GM19468 (cell line): ENCODE results near the gene LAMTOR3.

ENCODE experiments used
- ATAC-seq: cut with Tn5 transposase; IDR thresholded peaks from one replicate; pipeline ENCODE4 v1.9.1; 2021; ENCODE audit warnings: mild to moderate bottlenecking, moderate library complexity, moderate number of reproducible peaks; ENCODE audit not compliant: unreplicated experiment; ENCODE audit errors: extremely low read depth

LAMTOR3 gene

DNA sequence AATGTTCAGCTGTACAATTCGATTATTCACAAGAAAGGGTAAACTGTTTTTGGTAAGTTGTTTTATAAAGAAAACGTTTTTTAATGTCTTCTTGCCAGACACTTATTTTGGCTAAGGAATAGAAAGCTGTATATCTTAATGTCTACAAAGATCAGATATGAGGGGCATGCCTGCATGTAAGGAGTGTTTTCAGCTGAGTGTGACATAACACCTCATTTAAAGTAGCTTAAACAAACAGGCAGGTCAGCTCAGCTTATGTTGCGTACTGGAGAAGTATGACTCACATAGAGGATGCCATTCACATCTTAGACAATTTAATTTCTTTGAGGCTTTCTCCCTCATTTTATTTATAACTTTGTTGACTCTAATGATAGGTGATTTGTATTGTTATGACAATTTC, 30.4 kb downstream of the LAMTOR3 start:
- ATAC-seq, result no peak

DNA sequence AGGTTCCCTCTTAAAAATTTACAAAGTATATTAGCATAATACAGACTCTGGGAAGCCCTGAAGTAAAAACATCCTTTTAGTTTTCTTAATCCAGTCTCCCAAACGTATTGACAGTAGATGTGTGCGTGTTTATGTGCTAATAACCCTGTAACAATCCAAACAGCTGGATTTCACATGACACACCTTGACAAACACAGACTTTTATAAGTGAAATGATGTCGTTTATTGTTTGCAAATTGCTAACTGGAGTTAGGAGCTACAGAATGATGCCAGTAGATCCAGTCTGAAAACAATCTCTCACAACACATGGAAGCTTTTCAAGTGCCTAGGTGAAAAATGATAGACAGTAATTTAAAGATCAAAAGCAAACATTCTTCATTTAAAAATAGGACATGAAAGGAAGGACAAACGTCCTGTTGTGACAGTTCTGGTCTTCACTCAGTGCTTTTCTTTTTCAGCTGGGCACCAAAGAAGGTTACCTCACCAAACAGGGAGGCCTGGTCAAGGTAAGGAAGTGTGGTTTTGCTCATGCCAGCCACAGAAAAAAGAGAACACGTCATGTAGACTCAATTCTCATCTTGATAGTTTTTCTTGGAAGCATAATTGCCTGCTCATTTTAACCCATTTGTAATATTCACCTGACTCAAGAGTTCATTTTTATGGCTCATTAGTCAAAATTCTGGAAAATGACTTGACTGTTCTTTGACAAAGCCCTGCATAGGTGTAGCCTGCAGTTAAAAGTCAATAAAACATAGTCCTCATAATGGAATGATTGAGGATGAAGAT, 32.9 kb downstream of the LAMTOR3 start:
- ATAC-seq, result peak; percentile 19

DNA sequence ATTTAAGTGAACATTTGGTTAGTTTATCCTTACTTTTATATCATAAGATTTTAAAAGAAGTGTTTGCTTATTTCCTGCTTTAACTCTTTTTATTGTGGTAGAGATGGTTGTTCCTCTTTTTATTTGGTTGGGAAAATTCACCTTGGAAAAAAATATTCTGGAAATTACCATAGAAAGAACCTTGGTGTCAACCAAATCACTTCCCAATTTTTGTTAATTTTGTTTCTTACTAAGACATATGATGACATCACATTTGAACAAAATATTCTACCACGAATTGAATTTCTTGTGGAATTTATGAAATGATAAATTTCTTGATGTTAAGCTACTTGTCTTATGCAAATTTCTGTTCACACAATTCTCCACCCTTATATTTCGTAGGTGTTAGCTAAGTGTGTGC, 33.7 kb downstream of the LAMTOR3 start:
- ATAC-seq, result no peak

DNA sequence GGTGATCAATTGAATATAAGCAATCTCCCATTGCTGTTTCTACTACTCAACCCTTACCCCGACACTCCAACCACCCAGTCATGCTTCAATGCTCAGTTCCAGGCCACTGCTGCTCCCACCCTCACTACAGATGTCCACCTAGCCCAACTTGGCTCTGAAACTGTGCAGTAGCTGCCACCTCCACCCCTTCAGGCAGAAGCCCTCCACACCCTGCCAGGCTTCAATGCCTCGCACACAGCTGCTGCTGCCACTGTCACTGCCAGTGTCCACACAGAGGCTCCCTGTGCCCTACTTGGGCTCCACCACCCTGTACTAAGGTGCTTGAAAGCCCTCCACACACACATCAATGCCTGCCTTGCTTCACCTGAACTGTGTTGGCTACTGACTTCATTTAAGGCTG, 34.6 kb downstream of the LAMTOR3 start:
- peak; percentile 40 for ATAC-seq

DNA sequence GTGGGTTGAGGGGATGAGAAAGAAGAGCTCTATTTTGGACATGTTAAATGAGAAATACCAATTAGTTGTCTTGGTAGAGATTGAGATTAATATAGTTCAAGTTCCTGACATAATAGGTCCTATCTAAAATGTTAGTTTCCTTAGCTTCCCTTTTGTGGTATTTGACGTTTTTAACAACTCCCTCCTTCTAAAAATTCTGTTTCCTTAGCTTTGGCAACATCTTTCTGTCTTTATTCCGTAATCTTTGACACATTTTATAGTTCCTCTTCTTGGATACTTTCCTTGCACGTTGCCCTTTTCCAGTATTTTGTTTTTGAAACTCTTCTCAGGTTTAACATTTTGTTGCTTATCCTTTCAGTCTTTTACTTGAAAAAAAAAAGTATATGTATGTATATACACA, 36.9 kb downstream of the LAMTOR3 start:
- ATAC-seq, result no peak

DNA sequence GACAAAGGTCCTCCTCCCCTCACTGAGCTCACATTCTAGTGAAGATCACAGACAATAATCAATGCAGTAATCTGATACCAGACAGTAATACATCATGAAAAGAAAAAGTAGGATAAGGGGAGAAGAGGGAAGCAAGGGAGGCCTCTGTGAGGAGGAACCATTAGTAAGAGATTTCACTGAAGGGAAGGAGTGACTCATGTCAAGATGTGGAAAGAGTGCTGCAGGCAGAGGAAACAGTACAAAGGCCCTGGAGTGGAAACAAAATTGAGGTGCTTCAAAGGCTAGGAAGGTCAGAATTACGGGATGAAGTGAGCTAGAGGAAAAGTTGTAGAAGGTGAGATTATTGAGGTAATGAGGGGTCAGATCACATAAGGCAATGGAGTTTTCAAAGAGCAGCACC, 38.1 kb downstream of the LAMTOR3 start:
- ATAC-seq, result no peak

DNA sequence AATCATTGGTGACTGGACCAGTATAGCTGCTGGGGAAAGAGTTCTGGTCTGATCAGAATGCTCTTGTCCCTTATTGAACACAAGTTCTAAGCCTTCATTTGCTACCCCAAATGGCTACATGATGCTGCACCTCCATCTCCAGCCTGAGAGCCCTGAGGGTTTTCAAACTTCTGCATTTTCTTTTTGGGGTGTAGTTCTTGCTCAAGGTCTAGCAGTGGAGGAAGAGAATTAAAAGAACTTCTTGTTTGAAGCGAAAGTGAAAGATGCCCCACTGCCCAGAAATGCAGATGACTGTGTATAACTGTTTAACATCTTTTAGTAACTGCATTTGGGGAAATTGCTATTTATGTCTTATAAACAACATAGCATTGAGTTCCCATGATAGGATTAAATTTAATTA, 38.5 kb downstream of the LAMTOR3 start:
- ATAC-seq, result peak; percentile 26

DNA sequence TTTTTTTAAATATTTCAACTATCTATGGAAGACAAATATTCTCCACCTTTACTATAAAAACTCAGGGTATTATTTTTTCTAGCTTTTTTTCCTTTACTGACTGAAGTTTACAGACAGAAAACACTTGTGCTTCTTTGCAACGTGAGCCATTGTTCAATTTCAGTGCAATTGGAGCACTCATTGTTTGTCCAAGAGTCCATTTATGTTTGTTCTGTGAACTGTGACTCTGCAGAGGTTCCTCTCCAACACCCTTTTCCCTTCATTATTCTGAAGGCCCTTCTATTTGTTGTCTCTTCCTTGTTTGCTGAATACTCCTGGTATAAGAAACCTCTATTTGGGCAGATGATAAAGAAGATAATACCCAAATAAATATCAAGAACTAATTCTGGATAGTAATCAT, 40.2 kb downstream of the LAMTOR3 start:
- ATAC-seq, result no peak

DNA sequence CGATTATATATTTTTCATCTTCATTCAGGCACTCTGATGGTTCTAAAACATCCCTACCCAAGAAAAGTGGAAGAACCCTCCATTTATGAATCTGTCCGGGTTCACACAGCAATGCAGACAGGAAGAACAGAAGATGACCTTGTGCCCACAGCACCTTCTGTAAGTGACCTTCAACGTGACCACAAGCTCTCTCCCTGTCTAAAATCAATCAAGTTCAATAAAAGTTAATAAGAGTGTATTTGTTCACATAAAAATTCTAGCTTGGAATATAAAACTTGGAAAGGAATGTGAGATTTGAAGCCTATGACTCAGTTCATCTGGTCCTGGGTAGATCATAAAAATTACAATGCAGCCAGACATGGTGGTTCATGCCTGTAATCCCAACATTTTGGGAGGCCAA, 41.0 kb downstream of the LAMTOR3 start:
- no peak for ATAC-seq

DNA sequence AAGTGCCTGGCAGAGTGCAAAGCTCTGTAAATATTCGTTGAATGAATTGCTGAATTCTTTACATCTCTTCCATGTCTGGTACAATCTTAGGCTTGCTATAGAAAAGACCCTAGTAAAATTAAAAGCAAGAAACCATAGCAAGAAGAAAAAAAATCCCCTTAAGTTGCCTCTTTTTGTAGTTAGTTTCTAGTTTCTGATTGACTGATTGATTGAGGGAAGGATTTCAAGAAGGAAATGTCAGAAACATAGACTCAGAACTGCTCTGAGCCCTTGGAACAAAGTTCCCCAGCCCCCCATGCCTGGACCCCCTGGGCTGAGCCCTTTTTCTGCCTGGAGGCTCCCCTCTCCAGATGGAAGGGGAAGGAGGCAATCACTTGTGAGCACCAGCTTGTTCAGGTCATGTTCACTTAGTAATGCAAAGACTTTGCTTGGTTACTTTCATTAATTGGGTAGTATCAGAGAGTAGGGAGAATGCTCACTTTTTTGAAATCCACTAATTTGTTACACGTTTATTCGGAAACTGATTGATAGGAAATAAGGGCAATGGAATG, 42.0 kb downstream of the LAMTOR3 start:
- ATAC-seq, result no peak

DNA sequence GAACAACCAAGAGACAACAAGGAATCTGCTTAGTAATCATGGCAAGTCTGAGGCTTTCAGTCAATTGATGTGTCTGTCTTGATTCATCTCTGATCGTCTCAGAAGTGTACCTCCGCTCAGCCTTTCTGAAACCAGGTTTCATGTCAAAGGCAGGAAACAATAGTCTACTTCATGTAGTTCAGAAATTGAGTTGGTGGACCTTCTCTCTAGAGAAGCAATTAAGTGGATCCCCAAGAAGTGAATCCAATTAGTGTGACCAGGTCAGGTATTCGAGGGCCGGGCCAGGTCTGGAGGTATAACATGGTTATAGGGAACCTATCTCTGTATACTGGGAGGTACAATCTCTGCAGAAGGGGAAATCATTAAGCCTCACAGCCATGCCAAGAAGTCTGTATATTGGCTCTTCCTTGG, 45.6 kb downstream of the LAMTOR3 start:
- ATAC-seq, result peak; percentile 7

DNA sequence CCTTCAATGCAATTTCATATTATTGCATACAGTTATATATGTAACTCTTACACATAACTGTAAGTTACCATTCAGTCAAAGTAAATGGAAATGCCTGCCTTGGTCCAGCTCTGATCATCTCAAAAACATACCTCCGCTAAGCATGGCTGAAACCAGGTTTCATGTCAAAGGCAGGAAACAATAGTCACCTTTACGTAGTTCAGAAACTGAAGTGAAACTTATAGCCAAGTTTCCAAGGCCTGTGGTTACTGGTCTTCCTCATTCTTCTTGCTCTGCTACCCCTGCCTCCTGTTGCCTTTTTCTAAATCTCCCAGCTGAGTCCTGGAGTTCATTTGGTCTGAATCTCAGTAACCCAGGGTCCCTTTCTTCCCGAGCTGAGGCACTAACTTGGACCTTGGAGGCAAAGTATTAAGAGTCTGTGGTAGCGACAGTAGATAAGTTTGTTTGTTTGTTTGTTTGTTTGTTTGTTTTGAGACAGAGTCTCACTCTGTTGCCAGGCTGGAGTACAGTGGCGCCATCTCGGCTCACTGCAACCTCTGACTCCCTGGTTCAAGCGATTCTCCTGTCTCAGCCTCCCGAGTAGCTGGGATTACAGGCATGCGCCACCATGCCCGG, 46.8 kb downstream of the LAMTOR3 start:
- peak; percentile 74 for ATAC-seq

DNA sequence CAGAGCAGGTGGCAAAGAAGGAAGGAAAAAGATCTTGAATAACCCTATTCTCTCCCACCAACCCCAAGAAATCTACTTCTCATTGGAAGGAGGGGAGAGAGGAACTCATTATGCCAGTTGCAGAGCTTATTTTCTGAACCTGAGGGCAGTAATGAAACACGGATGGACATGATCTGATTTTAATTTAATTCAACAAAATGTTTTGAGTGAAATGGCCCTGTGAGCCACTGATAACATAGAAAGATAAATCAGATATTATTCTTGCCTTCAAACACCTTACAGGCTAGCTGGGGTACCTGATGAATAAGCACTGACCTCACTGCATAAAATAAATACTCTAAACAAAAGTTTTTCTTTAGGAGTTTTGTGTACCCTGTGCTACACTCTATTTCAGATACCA, 47.3 kb downstream of the LAMTOR3 start:
- ATAC-seq, result no peak

DNA sequence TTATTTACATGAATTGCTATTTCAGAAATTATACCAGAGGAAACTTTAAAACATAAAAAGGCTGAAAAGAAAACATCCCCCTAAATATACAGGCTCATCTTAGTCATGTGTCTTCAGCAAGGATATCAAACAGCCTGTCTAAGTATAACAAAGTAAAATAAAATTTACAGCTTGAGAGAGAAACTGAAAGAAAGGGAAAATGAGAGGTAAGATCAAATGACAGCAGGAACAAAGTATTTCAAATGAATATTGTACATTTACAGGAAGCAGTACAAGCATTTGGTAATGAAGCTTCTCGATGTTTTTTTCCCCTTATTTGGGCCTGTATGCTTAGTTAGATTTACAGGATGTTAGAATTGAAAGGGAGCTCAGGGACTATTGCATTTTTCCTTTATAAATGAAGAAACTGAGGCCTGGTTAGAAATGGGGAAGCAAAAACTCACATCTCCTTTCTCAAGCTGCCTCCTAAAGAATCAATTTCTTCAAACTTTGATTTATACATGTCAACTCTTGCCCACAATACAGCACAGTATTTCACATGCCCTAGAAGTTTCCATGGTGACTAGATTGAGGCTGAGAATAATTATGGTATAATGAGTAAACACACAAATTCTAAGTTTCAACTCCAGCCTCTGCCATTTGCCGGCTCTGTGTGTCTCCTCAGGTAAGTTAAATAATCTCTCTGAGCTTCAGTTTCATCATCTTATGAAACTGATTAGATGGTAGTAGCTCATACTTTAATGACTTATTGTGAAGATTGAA, 48.3 kb downstream of the LAMTOR3 start:
- no peak for ATAC-seq

DNA sequence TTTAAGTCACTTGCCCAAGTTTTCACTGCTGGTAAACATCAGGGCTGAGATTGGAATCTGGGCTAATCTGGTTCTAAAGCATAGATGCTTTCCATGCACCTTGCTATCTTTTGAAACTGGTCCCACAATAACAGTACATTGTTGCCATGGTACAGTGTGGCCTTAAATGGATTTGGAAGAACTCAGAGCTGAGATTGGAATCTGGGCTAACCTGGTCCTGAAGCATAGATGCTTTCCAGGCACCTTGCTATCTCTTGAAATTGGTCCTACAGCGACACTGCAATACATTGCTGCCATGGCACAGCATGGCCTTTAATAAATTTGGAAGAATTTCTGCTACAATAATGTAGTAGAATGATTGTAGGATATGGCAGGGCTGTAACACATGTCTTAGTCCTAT, 49.0 kb downstream of the LAMTOR3 start:
- ATAC-seq, result no peak

DNA sequence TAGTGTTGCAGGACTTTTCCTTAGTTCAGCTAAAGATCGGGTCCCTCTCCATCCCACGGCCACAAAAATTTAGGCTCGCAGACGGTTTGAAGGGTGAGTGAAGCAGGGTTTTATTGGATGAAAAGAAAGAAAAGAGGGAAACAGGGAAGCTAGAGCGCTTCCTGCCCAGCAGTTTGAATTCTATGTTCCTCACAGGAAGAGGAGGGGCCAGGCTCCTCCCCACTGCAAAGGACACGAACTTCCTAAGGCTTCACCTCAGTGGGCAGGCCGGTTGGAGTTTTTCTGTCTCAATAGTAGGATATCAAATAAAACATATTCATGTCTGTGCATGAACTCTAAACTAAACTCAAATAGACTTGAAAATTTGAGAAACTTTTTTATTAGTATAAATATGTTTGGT, 50.2 kb downstream of the LAMTOR3 start:
- no peak for ATAC-seq

DNA sequence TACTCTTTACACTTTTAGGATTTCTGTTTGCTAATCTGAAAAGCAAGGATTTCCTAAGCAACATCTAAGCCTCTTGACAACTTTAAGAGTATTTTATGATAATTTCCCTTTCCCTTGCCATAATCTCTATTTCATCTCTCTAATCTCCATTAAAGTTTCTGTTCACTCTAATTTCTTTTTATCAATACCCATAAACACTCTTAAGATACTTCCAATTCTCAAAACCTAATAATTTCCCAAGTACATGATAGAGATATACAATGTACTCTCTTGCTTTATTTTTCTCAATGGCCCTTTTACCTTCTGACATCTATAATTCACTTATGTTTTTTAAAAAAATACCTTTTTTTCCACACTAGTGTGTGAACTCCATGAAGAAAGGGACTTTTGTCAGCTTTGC, 50.8 kb downstream of the LAMTOR3 start:
- no peak for ATAC-seq

DNA sequence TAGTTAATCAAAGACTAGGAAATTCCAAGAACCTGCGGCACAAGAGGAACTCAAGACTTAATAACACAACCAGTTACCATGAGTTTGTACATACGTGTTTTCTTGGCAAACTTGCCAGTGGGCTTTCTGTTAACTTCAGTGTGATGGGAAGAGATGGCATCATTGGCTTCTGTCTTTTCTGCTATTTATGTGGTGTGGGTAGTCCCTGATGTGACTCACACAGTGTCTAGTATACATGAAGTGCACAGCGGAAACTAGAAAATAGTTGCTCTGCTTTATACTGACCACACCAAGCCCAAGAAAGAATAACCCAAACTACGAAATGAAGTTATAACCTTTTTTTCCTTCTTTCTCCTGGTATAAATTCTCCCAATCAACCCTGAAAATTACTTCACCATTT, 53.1 kb downstream of the LAMTOR3 start:
- no peak for ATAC-seq

DNA sequence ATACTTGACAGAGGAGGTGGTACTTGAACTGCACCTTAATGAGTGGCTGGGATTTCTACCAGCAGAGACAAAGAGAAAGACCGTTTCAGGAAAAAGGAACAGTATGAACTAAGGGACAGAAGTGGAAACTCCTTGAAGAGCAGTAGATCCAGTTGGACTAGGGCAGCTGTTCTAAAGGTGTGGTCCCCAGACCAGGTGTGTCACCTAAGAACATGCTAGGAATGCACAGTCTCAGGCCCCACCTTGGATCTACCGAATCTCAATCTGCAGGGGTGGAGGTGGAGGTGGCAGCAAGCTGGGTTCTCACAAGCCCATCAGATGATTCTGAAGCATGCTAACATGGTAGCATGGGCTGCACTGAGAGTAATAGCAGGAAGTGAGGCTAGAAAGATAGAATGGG, 55.3 kb downstream of the LAMTOR3 start:
- no peak for ATAC-seq

DNA sequence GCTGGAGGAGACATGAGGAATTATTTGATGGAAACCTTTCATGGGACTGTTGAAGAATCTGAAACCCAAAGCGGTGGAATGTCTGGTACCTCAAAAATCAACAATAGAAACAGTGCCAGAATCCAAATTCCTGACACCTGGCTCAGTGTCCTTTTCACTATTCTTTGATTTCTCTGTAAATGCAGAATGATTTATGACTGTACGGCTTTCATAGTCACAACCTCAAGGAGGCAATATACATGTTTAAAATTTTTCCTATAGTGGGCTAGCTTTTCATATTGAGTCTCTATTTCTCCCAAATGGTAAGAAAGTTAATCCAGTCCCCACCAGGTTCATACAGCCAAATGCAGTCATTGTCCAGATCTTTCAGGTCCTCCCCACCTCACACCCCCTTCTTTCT, 58.3 kb downstream of the LAMTOR3 start:
- ATAC-seq, result no peak

DNA sequence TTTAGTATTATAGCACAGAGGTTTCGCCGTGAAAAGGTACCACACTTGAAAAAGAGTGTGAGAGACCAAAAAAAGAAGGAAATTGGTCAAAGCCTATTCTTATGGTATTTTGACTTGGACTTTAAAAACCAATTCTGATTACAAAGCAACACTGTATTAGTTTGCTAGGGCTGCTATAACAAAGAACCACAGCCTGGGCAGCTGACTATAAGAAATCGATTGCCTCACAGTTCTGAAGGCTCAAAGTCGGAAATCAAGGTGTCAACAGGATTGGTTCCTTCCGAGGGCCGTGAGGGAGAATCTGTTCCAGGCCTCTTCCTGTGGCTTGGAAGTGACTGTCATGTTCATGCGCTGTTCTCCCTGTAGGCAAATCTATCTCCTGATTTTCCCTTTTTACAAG, 59.7 kb downstream of the LAMTOR3 start:
- ATAC-seq, result no peak
